Karpas-422 (cell line): Measurements from ENCODE around the gene CYS1. TPM values are rescaled to one million over a fixed set of nuclear protein-coding genes. Genes with fewer than 3 reads are reported as not detected.

Source experiments
- DNase-seq: peaks from one replicate; pipeline ENCODE4 v3.0.0-alpha.2; 2015
- H2AFZ ChIP-seq: fragments of 200-600 bp; sonication (generic); 2 replicates; pipeline ENCODE4 v1.6.1; 2014; ENCODE audit warnings: antibody characterized with exemption, low read length, mixed read lengths
- H3K27ac ChIP-seq: fragments of 200-600 bp; sonication (generic); 2 replicates; pipeline ENCODE4 v1.5.1; 2014; ENCODE audit warnings: mild to moderate bottlenecking, low read length, moderate library complexity
- H3K27me3 ChIP-seq: fragments of 200-600 bp; sonication (generic); 2 replicates; pipeline ENCODE4 v1.6.1; 2014; ENCODE audit warnings: low read length, mixed read lengths
- H3K36me3 ChIP-seq: fragments of 200-600 bp; sonication (generic); 2 replicates; pipeline ENCODE4 v1.6.1; 2014; ENCODE audit warnings: low read length, mixed read lengths; ENCODE audit not compliant: insufficient read depth
- H3K4me1 ChIP-seq: fragments of 200-600 bp; sonication (generic); 2 replicates; pipeline ENCODE4 v1.6.1; 2014; ENCODE audit warnings: mild to moderate bottlenecking, low read length, mixed read lengths
- H3K4me2 ChIP-seq: fragments of 200-600 bp; sonication (generic); 2 replicates; pipeline ENCODE4 v1.6.1; 2014; ENCODE audit warnings: low read length, low read depth, mild to moderate bottlenecking; ENCODE audit not compliant: poor library complexity, severe bottlenecking
- H3K4me3 ChIP-seq: fragments of 200-600 bp; sonication (generic); 2 replicates; pipeline ENCODE4 v1.5.1; 2014; ENCODE audit warnings: mild to moderate bottlenecking, antibody characterized with exemption, low read length, mixed read lengths
- H3K79me2 ChIP-seq: fragments of 200-600 bp; sonication (generic); 2 replicates; pipeline ENCODE4 v1.6.1; 2014; ENCODE audit warnings: mild to moderate bottlenecking, low read length, mixed read lengths
- H3K9ac ChIP-seq: fragments of 200-600 bp; sonication (generic); 2 replicates; pipeline ENCODE4 v1.6.0; 2014; ENCODE audit warnings: low read length
- H3K9me2 ChIP-seq: fragments of 200-600 bp; sonication (generic), shearing (Covaris generic); replicated peaks from 2 replicates; pipeline ENCODE4 v1.6.0; 2014; ENCODE audit warnings: mild to moderate bottlenecking, low read length, moderate library complexity; ENCODE audit not compliant: insufficient read depth
- H3K9me3 ChIP-seq: fragments of 300-700, 200-600 bp; sonication (generic); 2 replicates; pipeline ENCODE4 v1.6.1; 2014; ENCODE audit warnings: low read length, mixed read lengths
- H4K20me1 ChIP-seq: fragments of 200-600 bp; sonication (generic); 2 replicates; pipeline ENCODE4 v1.6.1; 2014; ENCODE audit warnings: mild to moderate bottlenecking, antibody characterized with exemption, low read length, low read depth; ENCODE audit not compliant: insufficient read depth
- total RNA-seq: library from RNA; depleted of rRNA; stranded (reverse); fragments of >200 nt; shearing (Covaris generic); gene quantifications from 2 replicates; pipeline ENCODE4 v1.2.3, GENCODE V29; 2014; ENCODE audit warnings: low replicate concordance

CYS1 gene
- total RNA-seq, 1 experiment from 2014 or later: not detected

- Histone ChIP-seq H3K79me2 (no peaks in the 10 kb centered on the region), H3K4me1 (no peaks in the 10 kb centered on the region), H3K4me2 (no peak overlapping the region), H3K9me2 (no peaks in the 10 kb centered on the region), H2AFZ (no peak overlapping the region), H3K9me3 (no peaks in the 10 kb centered on the region), H3K27me3 (no peaks in the 10 kb centered on the region), H3K9ac (no peak overlapping the region), H3K27ac (no peak overlapping the region), H3K4me3 (no peak overlapping the region), H3K36me3 (no peaks in the 10 kb centered on the region), H4K20me1 (no peaks in the 10 kb centered on the region)
- no peak for DNase-seq
Measured at GRCh38 chr2:10064932-10065772, 15.1 kb downstream of the CYS1 start.

- Histone ChIP-seq H3K27ac (no peak overlapping the region), H3K27me3 (no peaks in the 10 kb centered on the region), H3K9me2 (no peaks in the 10 kb centered on the region), H3K36me3 (no peaks in the 10 kb centered on the region), H3K4me1 (no peaks in the 10 kb centered on the region), H3K4me2 (no peak overlapping the region), H3K79me2 (no peaks in the 10 kb centered on the region), H3K9me3 (no peaks in the 10 kb centered on the region), H2AFZ (no peak overlapping the region), H3K9ac (no peak overlapping the region), H3K4me3 (no peak overlapping the region), H4K20me1 (no peaks in the 10 kb centered on the region)
- no peak for DNase-seq
Measured at GRCh38 chr2:10063566-10063965, 16.6 kb downstream of the CYS1 start.

GRCh38 chr2:10062931-10063365 lies 17.3 kb downstream of the CYS1 start:
- no peak overlapping the region for H3K4me2 ChIP-seq
- H3K79me2 ChIP-seq: no peaks in the 10 kb centered on the region
- no peak overlapping the region for H2AFZ ChIP-seq
- no peaks in the 10 kb centered on the region for H3K9me2 ChIP-seq
- no peak overlapping the region for H3K9ac ChIP-seq
- DNase-seq: no peak
- no peak overlapping the region for H3K27ac ChIP-seq
- no peaks in the 10 kb centered on the region for H3K4me1 ChIP-seq
- no peaks in the 10 kb centered on the region for H4K20me1 ChIP-seq
- no peaks in the 10 kb centered on the region for H3K9me3 ChIP-seq
- no peak overlapping the region for H3K4me3 ChIP-seq
- no peaks in the 10 kb centered on the region for H3K36me3 ChIP-seq
- H3K27me3 ChIP-seq: no peaks in the 10 kb centered on the region

- Histone ChIP-seq H4K20me1 (no peaks in the 10 kb centered on the region), H3K9ac (no peak overlapping the region), H3K27me3 (no peaks in the 10 kb centered on the region), H3K79me2 (no peaks in the 10 kb centered on the region), H3K4me1 (no peaks in the 10 kb centered on the region), H3K36me3 (no peaks in the 10 kb centered on the region), H3K9me2 (no peaks in the 10 kb centered on the region), H3K4me2 (no peak overlapping the region), H3K4me3 (no peak overlapping the region), H3K27ac (no peak overlapping the region), H2AFZ (no peak overlapping the region), H3K9me3 (no peaks in the 10 kb centered on the region)
- no peak for DNase-seq
Measured at GRCh38 chr2:10061221-10061925, 18.8 kb downstream of the CYS1 start.

- Histone ChIP-seq H3K79me2 (no peaks in the 10 kb centered on the region), H3K9me3 (no peaks in the 10 kb centered on the region), H2AFZ (no peak overlapping the region), H3K4me3 (no peak overlapping the region), H3K27me3 (no peaks in the 10 kb centered on the region), H3K36me3 (no peaks in the 10 kb centered on the region), H3K27ac (no peak overlapping the region), H3K4me1 (no peaks in the 10 kb centered on the region), H3K9me2 (no peaks in the 10 kb centered on the region), H4K20me1 (no peaks in the 10 kb centered on the region), H3K4me2 (no peak overlapping the region), H3K9ac (no peak overlapping the region)
- DNase-seq: no peak
Measured at GRCh38 chr2:10059552-10060335, 20.5 kb downstream of the CYS1 start.

GRCh38 chr2:10059016-10059351 lies 21.2 kb downstream of the CYS1 start:
- H3K27ac ChIP-seq: no peak overlapping the region
- H3K79me2 ChIP-seq: no peaks in the 10 kb centered on the region
- no peak overlapping the region for H3K4me2 ChIP-seq
- H3K4me1 ChIP-seq: no peaks in the 10 kb centered on the region
- H4K20me1 ChIP-seq: no peaks in the 10 kb centered on the region
- DNase-seq: no peak
- no peak overlapping the region for H3K4me3 ChIP-seq
- no peaks in the 10 kb centered on the region for H3K9me3 ChIP-seq
- no peaks in the 10 kb centered on the region for H3K27me3 ChIP-seq
- no peak overlapping the region for H3K9ac ChIP-seq
- H2AFZ ChIP-seq: no peak overlapping the region
- H3K36me3 ChIP-seq: no peaks in the 10 kb centered on the region
- no peaks in the 10 kb centered on the region for H3K9me2 ChIP-seq

GRCh38 chr2:10058251-10059015 lies 21.8 kb downstream of the CYS1 start:
- no peaks in the 10 kb centered on the region for H3K36me3 ChIP-seq
- no peaks in the 10 kb centered on the region for H3K79me2 ChIP-seq
- H3K4me3 ChIP-seq: no peak overlapping the region
- no peaks in the 10 kb centered on the region for H3K9me3 ChIP-seq
- no peaks in the 10 kb centered on the region for H3K9me2 ChIP-seq
- H3K4me1 ChIP-seq: no peaks in the 10 kb centered on the region
- H3K9ac ChIP-seq: no peak overlapping the region
- no peak overlapping the region for H2AFZ ChIP-seq
- no peaks in the 10 kb centered on the region for H4K20me1 ChIP-seq
- H3K27ac ChIP-seq: no peak overlapping the region
- no peak overlapping the region for H3K4me2 ChIP-seq
- H3K27me3 ChIP-seq: no peaks in the 10 kb centered on the region
- DNase-seq: no peak
